Subcutaneous abdominal adipose tissue (tissue), 5 donors: ENCODE results near the gene PAK6.

Source experiments
- H3K27ac ChIP-seq: one replicate; pipeline ENCODE4 v1.7.0; 2013; ENCODE audit warnings: low read depth, mild to moderate bottlenecking, inconsistent platforms, low read length, moderate library complexity
- H3K27me3 ChIP-seq, 5 donors: one replicate each; pipeline ENCODE4 v1.7.0; 2013; ENCODE audit warnings: low read length in 5 of 5, inconsistent platforms in 1 of 5; ENCODE audit not compliant: control insufficient read depth in 5 of 5, insufficient read depth in 4 of 5
- H3K36me3 ChIP-seq, 5 donors: one replicate each; pipeline ENCODE4 v1.7.0; 2013; ENCODE audit warnings: low read length in 5 of 5; ENCODE audit not compliant: control insufficient read depth in 5 of 5, insufficient read depth in 5 of 5
- H3K4me1 ChIP-seq, 5 donors: one replicate each; pipeline ENCODE4 v1.7.0; 2013; ENCODE audit warnings: low read length in 5 of 5, mild to moderate bottlenecking in 3 of 5, moderate library complexity in 1 of 5; ENCODE audit not compliant: control insufficient read depth in 5 of 5, insufficient read depth in 5 of 5
- H3K4me3 ChIP-seq, 5 donors: one replicate each; pipeline ENCODE4 v1.7.0; 2013; ENCODE audit warnings: low read length in 5 of 5, low read depth in 1 of 5
- H3K9ac ChIP-seq, 5 donors: one replicate each; pipeline ENCODE4 v1.7.0; 2013; ENCODE audit warnings: low read length in 5 of 5, mild to moderate bottlenecking in 4 of 5, moderate library complexity in 3 of 5
- H3K9me3 ChIP-seq, 5 donors: one replicate each; pipeline ENCODE4 v1.7.0; 2013; ENCODE audit warnings: low read length in 5 of 5; ENCODE audit not compliant: control insufficient read depth in 5 of 5
- donor health status: healthy.
- donor health status: healthy.
- donor health status: healthy.
- donor health status: healthy.
- donor health status: healthy.

PAK6 gene

GRCh38 chr15:40248006-40248783, 9.3 kb downstream of the PAK6 start:
- H3K27ac ChIP-seq, result no peak overlapping the region
- no peak overlapping the region for H3K4me3 ChIP-seq
- H3K4me1 ChIP-seq, result peaks cover under 1 to 21% (median 17%) of the 10 kb centered on the region in 5 donors
- H3K27me3 ChIP-seq, result peaks cover 0 to 5% (median 0%) of the 10 kb centered on the region in 5 donors
- no peaks in the 10 kb centered on the region for H3K36me3 ChIP-seq
- H3K9ac ChIP-seq, result no peak overlapping the region
- H3K9me3 ChIP-seq, result no peaks in the 10 kb centered on the region

GRCh38 chr15:40249477-40250303, 10.8 kb downstream of the PAK6 start:
- H3K4me1 ChIP-seq, result peaks cover 4 to 26% (median 23%) of the 10 kb centered on the region in 5 donors
- H3K27ac ChIP-seq, result no peak overlapping the region
- H3K27me3 ChIP-seq, result peaks cover 0 to 18% (median 5%) of the 10 kb centered on the region in 5 donors
- H3K9me3 ChIP-seq, result no peaks in the 10 kb centered on the region
- H3K36me3 ChIP-seq, result no peaks in the 10 kb centered on the region
- peak overlapping the region in 1 of 5 donors; percentile 14 for H3K9ac ChIP-seq
- H3K4me3 ChIP-seq, result no peak overlapping the region

GRCh38 chr15:40250304-40250656, 11.4 kb downstream of the PAK6 start:
- Histone ChIP-seq H3K9me3 (no peaks in the 10 kb centered on the region), H3K4me3 (no peak overlapping the region), H3K36me3 (no peaks in the 10 kb centered on the region), H3K27ac (no peak overlapping the region), H3K4me1 (peaks cover 4 to 26% (median 23%) of the 10 kb centered on the region in 5 donors), H3K27me3 (peaks cover 0 to 21% (median 10%) of the 10 kb centered on the region in 5 donors), H3K9ac (no peak overlapping the region)

GRCh38 chr15:40250771-40251483, 12.1 kb downstream of the PAK6 start:
- H3K27ac ChIP-seq, result no peak overlapping the region
- no peaks in the 10 kb centered on the region for H3K9me3 ChIP-seq
- H3K36me3 ChIP-seq, result no peaks in the 10 kb centered on the region
- peaks cover 0 to 25% (median 10%) of the 10 kb centered on the region in 5 donors for H3K27me3 ChIP-seq
- H3K4me3 ChIP-seq, result no peak overlapping the region
- no peak overlapping the region for H3K9ac ChIP-seq
- H3K4me1 ChIP-seq, result peaks cover 4 to 26% (median 23%) of the 10 kb centered on the region in 5 donors

GRCh38 chr15:40251486-40252140, 12.8 kb downstream of the PAK6 start:
- no peaks in the 10 kb centered on the region for H3K9me3 ChIP-seq
- H3K36me3 ChIP-seq, result no peaks in the 10 kb centered on the region
- no peak overlapping the region for H3K9ac ChIP-seq
- no peak overlapping the region for H3K4me3 ChIP-seq
- no peak overlapping the region for H3K27ac ChIP-seq
- peaks cover 0 to 26% (median 14%) of the 10 kb centered on the region in 5 donors for H3K27me3 ChIP-seq
- peaks cover 4 to 26% (median 23%) of the 10 kb centered on the region in 5 donors for H3K4me1 ChIP-seq

GRCh38 chr15:40252141-40252437, 13.2 kb downstream of the PAK6 start:
- Histone ChIP-seq H3K9ac (peak overlapping the region in 1 of 5 donors; percentile 60), H3K4me3 (peak overlapping the region in 3 of 5 donors; percentile 65 to 75 (median 72)), H3K27me3 (peaks cover 0 to 26% (median 14%) of the 10 kb centered on the region in 5 donors), H3K9me3 (no peaks in the 10 kb centered on the region), H3K36me3 (no peaks in the 10 kb centered on the region), H3K27ac (no peak overlapping the region), H3K4me1 (peaks cover 4 to 26% (median 23%) of the 10 kb centered on the region in 5 donors)

GRCh38 chr15:40252438-40253166, 13.7 kb downstream of the PAK6 start:
- Histone ChIP-seq H3K4me1 (peaks cover 4 to 26% (median 23%) of the 10 kb centered on the region in 5 donors), H3K9ac (peak overlapping the region in 3 of 5 donors; percentile 42 to 60 (median 58)), H3K9me3 (no peaks in the 10 kb centered on the region), H3K4me3 (peak overlapping the region; percentile 20 to 75 (median 65)), H3K36me3 (no peaks in the 10 kb centered on the region), H3K27me3 (peaks cover 0 to 26% (median 14%) of the 10 kb centered on the region in 5 donors), H3K27ac (no peak overlapping the region)

GRCh38 chr15:40253167-40253790, 14.4 kb downstream of the PAK6 start:
- Histone ChIP-seq H3K36me3 (no peaks in the 10 kb centered on the region), H3K9me3 (no peaks in the 10 kb centered on the region), H3K27ac (no peak overlapping the region), H3K9ac (peak overlapping the region in 3 of 5 donors; percentile 42 to 60 (median 58)), H3K27me3 (peaks cover 4 to 28% (median 20%) of the 10 kb centered on the region in 5 donors), H3K4me1 (peaks cover 4 to 26% (median 23%) of the 10 kb centered on the region in 5 donors), H3K4me3 (peak overlapping the region; percentile 20 to 75 (median 65))

GRCh38 chr15:40254452-40254851, 15.6 kb downstream of the PAK6 start:
- Histone ChIP-seq H3K27ac (no peak overlapping the region), H3K9ac (no peak overlapping the region), H3K27me3 (peaks cover 4 to 36% (median 27%) of the 10 kb centered on the region in 5 donors), H3K4me1 (peaks cover 4 to 26% (median 23%) of the 10 kb centered on the region in 5 donors), H3K36me3 (no peaks in the 10 kb centered on the region), H3K9me3 (no peaks in the 10 kb centered on the region), H3K4me3 (no peak overlapping the region)
